Astrocyte of the spinal cord (primary cell): ENCODE results near the gene C16orf54.
"Not testable (repeated sequence)": the region's sequence is repeated elsewhere in the genome, so short reads cannot be mapped to it uniquely, and the experiment has no call there.

Experiments
- DNase-seq: peaks from one replicate; pipeline ENCODE4 v3.0.0; 2011; ENCODE audit warnings: low read depth, low spot score
- H3K4me3 ChIP-seq: 2 replicates; pipeline ENCODE4 v1.5.1; 2011; ENCODE audit warnings: low read depth, mild to moderate bottlenecking, low read length, moderate library complexity
- in situ Hi-C: cut with HindIII; loops from 2 replicates; pipeline ENCODE4 v1.10.0; 2017; ENCODE audit warnings: low sequenced_read_pairs
- TF ChIP-seq, protein P1 (sequence below): IDR thresholded peaks from 2 replicates; pipeline ENCODE4 v1.5.1; 2012; ENCODE audit warnings: low read depth, mild to moderate bottlenecking, low read length, inconsistent platforms

The C16orf54 gene

DNA sequence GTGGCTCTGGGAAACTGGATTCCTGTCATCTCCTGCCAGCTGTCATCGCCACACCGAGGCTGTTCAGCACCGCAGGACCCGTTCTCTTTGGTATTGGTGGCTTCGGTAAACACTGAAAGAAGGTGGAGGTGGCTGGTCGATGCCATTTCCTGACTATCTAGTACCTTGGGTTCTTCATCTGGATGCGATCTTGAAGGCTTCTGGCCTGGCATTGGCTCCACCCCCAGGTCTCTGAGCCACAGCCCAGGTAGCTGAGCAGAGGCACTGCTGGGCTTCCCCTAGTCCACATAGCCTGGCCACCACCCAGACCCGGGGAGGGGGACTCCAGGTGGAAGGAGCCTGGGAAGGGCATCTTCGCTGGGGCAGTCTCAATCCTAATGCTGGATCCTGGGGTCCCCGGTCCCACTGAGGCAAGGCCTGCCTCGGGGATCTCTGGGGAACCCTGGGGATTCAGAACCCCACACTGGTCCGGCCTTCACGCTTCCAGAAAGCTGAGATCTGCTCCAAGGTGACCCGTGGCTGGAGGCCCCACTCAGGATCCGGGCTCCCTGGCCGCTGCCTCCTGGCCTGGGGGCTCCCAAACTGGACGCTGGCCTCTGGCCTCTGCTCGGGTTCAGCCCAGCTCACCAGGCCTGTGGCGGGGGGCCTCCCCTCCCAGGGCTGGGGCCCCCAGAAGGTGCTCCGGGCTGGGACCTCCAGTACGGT is 1.8 kb downstream of the C16orf54 start:
- TF ChIP-seq, protein P1, sequence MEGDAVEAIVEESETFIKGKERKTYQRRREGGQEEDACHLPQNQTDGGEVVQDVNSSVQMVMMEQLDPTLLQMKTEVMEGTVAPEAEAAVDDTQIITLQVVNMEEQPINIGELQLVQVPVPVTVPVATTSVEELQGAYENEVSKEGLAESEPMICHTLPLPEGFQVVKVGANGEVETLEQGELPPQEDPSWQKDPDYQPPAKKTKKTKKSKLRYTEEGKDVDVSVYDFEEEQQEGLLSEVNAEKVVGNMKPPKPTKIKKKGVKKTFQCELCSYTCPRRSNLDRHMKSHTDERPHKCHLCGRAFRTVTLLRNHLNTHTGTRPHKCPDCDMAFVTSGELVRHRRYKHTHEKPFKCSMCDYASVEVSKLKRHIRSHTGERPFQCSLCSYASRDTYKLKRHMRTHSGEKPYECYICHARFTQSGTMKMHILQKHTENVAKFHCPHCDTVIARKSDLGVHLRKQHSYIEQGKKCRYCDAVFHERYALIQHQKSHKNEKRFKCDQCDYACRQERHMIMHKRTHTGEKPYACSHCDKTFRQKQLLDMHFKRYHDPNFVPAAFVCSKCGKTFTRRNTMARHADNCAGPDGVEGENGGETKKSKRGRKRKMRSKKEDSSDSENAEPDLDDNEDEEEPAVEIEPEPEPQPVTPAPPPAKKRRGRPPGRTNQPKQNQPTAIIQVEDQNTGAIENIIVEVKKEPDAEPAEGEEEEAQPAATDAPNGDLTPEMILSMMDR: no peak
- DNase-seq: no peak
- no peak overlapping the region for H3K4me3 ChIP-seq
- in situ Hi-C loops: no loop called here

- in situ Hi-C loops: no loop called here
- H3K4me3 ChIP-seq: no peak overlapping the region
- DNase-seq: no peak
- TF ChIP-seq, protein P1: no peak
Measured at GRCh38 chr16:29743475-29743826, 2.3 kb downstream of the C16orf54 start.

DNA sequence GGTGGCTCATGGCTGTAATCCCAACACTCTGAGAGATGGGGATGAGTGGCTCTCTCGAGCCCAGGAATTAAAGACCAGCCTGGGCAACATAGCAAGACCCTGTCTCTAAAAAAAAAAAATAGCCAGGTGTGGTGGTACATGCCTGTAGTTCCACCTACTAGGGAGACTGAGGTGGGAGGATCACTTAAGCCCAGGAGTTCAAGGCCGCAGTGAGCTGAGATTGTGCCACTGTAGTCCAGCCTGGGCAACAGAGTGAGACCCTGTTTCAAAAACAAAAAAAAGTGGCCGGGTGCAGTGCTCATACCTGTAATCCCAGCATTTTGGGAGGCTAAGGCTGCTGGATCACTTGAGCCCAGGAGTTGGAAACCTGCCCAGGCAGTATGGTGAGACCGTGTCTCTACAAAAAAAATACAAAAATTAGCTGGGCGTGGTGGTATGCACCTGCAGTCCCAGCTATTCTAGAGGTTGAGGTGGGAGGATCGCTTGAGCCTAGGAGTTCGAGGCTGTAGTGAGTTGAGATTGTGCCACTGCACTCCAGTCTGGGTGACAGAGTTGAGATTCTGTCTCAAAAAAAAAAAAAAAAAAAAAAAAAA is 3.0 kb downstream of the C16orf54 start:
- no peak for DNase-seq
- in situ Hi-C loops: no loop called here
- no peak overlapping the region for H3K4me3 ChIP-seq
- TF ChIP-seq, protein P1: no peak

GRCh38 chr16:29740630-29741015 is 5.2 kb downstream of the C16orf54 start:
- DNase-seq, in situ Hi-C loops, H3K4me3 ChIP-seq: not testable (repeated sequence)

DNA sequence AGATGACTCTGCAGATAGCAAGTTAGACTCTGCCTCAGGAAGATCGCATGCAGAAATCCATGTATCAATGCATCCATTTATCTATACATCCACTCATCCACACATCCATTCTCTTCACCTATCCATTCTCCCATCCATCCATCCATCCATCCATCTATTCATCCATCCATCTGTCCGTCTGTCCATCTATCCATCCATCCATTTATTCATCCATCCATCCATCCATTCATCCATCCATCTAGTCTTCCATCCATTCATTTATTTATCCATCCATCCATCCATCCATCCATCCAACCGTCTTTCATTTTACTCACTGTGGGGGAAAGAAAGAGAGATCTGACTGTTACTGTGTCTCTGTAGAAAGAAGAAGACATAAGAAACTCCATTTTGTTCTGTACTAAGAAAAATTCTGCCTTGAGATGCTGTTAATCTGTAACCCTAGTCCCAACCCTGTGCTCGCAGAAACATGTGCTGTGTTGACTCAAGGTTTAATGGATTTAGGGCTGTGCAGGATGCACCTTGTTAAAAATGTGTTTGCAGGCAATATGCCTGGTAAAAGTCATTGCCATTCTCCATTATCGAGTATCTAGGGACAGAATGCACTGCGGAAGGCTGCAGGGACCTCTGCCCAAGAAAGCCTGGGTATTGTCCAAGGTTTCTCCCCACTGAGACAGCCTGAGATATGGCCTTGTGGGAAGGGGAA is 5.7 kb downstream of the C16orf54 start:
- H3K4me3 ChIP-seq, in situ Hi-C loops, DNase-seq: not testable (repeated sequence)

GRCh38 chr16:29738514-29738913 is 7.3 kb downstream of the C16orf54 start:
- TF ChIP-seq, protein P1: no peak
- in situ Hi-C loops: no loop called here

GRCh38 chr16:29737713-29738112 is 8.1 kb downstream of the C16orf54 start:
- TF ChIP-seq, protein P1: no peak
- H3K4me3 ChIP-seq: no peak overlapping the region
- no peak for DNase-seq
- in situ Hi-C loops: no loop called here

More at GRCh38 chr16:29738514-29738913, 7.3 kb downstream of the C16orf54 start:
- no peak overlapping the region for H3K4me3 ChIP-seq
- no peak for DNase-seq
